Amygdala (tissue), 56 donors: ENCODE measurements around the gene FGF12.

Experiments
- DNase-seq, 56 donors: peaks; one replicate each; lab custom pipeline; 2025; lab: John Stamatoyannopoulos, UW

Gene FGF12

DNA sequence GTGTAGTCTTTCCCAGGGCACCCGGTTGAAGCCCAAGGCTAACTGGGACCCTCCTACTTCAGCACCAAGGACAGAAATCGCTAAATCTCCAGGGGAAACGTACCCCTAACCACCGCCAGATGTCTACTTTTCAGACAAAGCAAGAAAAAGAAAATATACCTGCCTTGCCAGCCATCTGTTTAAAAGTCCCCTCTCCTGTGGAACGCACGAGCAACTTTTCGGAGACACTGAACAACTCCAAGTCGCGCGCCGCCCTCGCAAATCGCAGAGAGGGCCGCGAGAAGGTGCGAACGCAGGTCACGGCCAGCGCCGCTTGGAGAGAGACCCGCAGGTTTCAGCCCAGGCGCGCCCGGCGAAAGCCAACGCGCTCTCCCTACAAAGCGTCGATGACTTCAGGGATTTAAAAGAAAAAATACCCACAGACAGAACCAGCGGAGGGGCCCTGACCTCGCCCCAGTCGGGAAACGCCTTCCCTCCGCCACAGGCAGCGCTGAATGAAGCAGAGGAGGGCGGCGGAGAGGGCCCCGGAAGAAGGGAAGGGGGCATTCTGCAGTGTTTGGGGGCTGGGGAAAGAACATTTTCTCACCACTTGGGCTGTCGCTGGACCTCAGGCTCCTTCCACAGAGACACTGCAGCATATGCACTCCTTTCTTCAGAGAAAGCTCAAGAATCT lies 213.1 kb downstream of the FGF12 start:
- DNase-seq, result peak in 2 of 56 donors; percentile 18 to 20

DNA sequence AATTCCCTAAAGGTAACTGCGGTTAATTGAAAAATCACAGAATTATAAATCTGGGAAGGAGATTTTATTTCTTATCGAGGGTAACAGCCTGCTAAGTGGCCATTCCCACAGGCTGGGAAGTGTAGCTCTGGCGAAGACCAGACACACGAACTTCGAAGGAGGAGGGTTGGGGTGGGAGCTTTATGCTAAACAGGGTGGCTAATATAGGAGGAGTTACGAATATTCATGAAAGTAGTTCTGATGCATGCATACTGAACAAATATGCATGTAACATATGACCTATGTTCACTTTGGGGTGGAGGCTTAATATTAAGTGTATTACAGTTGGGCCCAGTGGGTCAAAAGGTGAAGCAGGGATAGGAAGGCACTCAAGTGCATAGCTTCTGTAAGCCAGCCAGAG lies 221.6 kb downstream of the FGF12 start:
- DNase-seq, result no peak

- DNase-seq, result no peak
These were observed 225.9 kb downstream of the FGF12 start for GRCh38 chr3:192501401-192501800.

DNA sequence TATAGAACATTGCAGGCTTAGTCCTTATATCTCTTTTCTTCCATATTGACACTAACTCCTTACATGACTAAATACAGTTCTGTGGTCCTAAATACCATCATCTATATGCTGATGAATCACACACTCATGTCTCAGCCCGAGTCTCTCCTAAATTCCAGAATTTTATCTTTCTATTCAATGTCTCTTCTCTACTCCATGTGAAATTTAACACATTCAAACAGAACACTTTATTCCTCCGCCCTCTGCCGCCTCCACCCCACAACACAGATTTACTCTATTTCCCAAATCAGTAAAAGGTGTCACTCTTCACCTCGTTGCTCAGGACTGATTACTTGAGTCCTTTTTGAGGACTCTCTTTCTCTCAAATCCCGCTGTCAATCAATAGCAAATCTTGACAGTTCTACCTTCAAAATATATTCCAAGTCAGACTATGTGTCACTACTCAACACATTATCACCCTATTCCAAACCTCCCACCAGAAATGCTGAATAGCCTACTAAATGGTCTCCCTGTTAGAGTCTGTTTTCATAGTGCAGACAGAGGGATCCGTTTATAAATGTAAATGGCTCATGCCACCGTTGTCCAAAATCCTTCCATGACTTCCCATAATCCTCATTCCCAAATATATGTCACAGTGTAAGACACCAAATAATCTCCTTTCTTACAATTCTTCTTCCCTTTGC lies 230.3 kb downstream of the FGF12 start:
- no peak for DNase-seq

DNA sequence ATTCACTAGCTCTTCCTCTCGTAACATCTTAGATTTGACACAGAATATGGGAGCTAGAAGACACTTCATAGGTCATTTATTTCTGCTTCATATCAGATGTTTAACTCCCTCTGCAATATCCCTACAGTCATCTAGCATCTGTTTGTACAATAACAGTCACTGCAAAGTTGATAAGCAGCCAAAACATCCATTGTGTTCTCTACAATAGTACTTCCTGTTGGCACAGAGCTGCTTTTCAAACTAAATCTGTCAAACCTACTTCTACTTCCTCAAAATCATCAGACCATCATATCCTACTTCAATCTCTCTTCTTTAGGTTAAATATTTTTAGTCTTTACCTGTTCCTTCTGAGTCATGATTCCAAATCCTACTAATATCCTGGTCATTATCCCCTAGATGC lies 233.2 kb downstream of the FGF12 start:
- DNase-seq, result no peak

GRCh38 chr3:192490720-192491119 lies 236.6 kb downstream of the FGF12 start:
- DNase-seq, result no peak

DNA sequence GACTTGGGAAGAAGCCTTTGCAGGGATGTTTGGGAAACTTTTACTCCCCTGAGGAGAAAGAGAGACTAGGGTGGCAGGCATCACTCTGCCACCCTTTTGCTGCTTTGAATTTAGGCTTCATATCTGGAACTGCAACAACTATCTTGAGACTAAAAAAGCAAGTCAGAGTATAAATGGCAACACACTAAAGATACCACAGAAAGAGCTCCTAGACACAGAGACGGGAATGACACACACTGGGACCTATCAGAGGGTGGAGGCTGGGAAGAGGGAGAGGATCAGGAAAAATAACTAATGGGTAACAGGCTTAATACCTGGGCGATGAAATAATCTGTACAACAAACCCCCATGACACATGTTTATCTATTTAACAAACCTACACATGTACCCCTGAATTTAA lies 237.8 kb downstream of the FGF12 start:
- no peak for DNase-seq

- no peak for DNase-seq
These were observed 240.3 kb downstream of the FGF12 start for GRCh38 chr3:192487033-192487432.

DNA sequence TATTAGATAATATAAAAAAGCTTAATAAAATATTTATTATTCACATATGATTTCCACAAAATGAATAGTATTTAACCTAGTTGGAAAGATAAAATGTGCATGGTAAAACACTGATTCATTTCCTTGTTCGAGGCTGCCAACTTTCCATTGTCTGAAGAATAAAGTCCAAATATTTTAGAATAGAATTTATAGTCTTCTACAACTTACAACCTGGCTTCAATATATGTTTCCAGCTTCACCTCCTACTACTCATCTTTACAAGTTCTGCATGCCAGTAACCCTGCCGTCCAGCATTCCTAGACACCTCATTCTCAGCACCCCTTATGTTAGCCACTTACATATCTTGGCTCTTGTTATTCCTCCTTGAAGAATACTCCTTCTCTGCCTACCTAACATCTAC lies 244.5 kb downstream of the FGF12 start:
- DNase-seq, result no peak

DNA sequence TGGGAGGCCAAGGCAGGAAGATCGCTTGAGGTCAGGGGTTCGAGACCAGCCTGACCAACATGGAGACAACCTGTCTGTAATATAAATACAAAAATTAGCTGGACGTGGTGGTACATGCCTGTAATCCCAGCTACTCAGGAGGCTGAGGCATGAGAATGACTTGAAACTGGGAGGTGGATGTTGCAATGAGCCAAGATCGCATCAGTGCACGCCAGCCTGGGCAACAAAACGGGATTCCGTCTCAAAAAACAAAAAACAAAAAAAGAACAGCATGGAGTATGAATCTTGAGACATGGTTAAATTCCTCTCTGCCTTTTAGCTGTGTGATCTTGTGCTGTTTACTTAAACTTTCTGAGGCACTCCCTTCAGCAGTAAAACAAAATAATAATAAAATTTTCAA lies 244.9 kb downstream of the FGF12 start:
- DNase-seq, result no peak

DNA sequence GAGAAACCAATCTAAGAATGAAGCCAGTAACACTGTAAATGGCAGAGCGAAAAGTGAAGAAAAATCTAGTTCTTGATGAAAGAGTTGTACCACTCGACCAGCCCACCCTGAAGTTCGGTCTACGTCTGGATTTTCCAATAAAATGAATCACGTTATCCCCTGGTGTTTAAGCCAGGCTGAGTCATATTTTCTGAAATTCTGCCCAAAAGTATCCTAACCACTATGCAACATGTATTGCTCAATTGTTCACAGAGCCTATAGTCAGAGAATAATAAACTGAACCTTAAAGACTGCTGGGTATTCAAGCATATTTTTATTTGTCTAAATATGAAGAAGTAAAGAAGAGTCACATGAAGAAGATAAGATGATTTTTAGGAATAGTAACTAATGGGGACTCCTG lies 245.7 kb downstream of the FGF12 start:
- DNase-seq, result no peak

GRCh38 chr3:192467230-192468140 lies 259.9 kb downstream of the FGF12 start:
- DNase-seq, result peak in 36 of 56 donors; percentile 1 to 76 (median 14)

DNA sequence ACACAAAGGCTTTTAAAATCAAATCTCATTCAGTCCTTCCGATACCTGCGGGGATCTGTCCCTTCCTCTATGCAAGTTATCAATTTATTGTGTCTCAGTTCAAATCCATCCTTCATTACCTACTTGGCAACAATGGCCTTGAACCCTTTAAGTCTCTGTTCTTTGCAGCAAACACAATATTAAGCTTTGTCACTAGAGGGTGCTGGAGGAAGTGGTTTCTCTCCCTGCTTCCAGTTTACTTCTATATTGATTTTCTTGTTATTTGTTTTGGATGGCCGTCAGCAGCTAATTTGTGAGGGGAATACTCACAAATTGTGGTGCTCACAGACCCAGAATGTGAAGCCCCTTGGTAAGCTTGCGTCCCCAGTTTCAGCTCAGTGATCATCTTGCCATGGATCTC lies 278.3 kb downstream of the FGF12 start:
- DNase-seq, result no peak

DNA sequence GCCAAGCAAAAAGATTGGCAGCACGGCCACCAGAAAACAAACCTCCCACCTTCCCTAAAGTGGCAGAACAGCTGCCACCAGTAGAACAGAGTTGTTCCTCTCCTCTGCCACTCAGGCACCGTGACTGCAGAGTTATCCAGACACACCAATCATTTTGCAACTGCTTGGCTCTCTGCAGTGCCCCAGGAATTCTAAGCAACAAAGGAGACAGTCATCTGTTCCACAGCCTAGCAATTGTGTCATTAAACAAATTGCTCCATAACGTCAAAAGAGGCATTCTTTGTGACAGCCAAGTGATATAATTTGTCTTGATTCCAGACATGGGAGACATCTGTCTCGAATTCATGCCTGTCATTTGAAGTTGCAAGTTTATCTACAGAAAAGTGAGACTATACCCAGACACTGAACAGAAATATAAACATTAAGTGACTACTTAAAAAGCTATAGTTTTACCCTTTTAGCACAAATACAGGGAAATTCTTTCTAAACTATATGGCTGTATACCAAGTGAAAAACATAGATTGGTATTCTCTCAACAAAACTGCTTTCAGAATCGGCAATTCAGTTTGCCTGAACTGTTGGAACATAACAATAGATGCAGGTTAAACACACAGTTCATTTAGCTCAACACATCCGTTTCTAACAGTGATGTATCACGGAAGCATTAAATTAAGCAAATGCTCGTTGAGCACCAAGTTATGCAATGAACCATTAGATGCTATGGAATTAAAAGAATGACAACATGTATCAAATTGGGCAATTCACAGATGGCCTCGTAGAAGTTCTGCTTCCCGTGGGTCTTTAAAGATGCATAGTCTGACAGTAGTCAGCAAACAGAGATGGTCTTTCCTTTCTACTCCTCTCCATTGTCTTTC lies 281.3 kb downstream of the FGF12 start:
- DNase-seq, result peak in 22 of 56 donors; percentile 1 to 46 (median 14)

DNA sequence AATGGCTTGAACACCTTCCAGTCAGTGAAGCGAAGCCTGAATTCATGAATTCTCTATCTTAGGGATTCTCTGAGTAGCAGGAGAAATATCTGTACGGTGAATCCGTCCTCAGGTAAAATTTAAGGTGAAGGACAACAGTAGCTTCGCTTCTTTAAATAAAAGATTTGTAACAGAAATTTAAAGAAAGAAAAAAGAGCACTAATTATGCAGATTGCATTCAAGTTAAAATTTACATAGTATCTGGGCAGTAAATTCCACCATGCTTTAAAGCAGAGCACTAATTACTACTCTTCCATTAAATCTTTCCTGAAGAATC lies 282.6 kb downstream of the FGF12 start:
- no peak for DNase-seq

DNA sequence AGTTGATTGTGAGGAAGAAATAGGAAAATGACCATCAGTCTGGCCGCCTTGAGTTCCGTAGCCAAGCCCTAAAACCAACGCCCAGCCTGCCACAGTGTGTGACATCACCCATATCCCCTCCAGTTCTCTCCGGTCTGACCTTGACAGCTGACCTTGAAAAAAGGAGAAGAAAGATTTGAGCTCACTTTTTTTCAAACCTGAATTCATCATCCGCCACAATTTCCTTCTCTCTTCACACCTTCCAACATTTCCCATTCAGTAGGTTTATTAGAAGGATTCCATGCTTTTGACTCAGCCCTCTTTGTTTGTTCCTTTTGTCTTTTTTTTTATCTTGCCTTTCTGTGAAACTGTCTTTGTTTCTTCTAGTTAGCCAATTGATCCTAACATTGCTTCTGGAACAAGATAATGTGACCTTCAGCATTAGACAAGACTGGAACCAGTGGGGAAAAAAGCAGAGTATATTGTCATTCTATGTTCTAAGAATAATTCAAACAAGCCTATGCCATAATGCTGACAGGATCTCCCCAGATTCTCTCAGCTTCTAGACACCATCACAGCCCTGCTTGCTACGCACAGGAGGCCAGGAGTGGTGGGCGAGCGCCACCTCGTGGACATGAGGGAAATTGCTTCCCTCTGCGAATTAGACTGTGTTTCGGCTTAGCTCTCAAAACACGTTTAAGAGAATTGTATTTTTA lies 283.1 kb downstream of the FGF12 start:
- peak in 53 of 56 donors; percentile 1 to 83 (median 51) for DNase-seq

DNA sequence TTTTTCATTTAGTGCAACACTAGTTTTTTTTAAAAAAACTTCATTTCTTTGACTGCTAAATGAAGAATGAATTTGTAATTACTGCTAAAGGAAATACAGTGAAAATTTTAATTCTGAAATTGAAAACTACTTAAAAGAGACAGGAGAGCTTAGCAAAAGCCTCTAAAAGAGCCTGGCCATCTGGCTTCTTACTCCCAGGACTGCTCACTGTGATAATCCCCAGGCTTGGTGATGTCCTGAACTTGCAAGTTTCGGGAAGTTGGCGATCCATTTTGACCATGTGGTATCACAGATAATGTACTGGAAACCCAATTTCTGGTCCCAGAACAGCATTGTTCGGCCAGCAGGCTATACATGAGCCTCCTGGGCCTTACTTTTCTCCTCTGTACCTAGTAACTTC lies 292.1 kb downstream of the FGF12 start:
- no peak for DNase-seq

GRCh38 chr3:192434186-192434585 lies 293.2 kb downstream of the FGF12 start:
- no peak for DNase-seq

- DNase-seq, result no peak
These were observed 293.6 kb downstream of the FGF12 start for GRCh38 chr3:192433704-192434103.

- DNase-seq, result no peak
These were observed 304.4 kb downstream of the FGF12 start for GRCh38 chr3:192422997-192423342.
